Heart left ventricle (tissue), 16 donors: ENCODE results near the gene SAMD5. TPM values are rescaled to one million over a fixed set of nuclear protein-coding genes. Genes with fewer than 3 reads are reported as not detected.

Experiments
- ATAC-seq, 4 donors: fragments of 200-7000 bp; cut with Tn5 transposase; one replicate each; pipeline ENCODE4 v1.9.1; 2020 to 2022; ENCODE audit warnings: moderate library complexity in 4 of 4, mild to moderate bottlenecking in 3 of 4, moderate number of reproducible peaks in 1 of 4
- DNase-seq, 5 donors: peaks; one replicate each; pipeline ENCODE4 v3.0.0-alpha.2; 2020
- H3K27ac ChIP-seq, 12 donors: fragments of 200-600 bp; sonication (generic) in 4 of 12; one replicate each; pipeline versions ENCODE4 v1.5.0 to v1.8.0; 2016 to 2022; ENCODE audit warnings: mild to moderate bottlenecking in 2 of 12
- H3K27me3 ChIP-seq, 9 donors: fragments of 200-600 bp; sonication (generic) in 2 of 9; one replicate each; pipeline versions ENCODE4 v1.5.1 to v1.8.0; 2016 to 2022; ENCODE audit warnings: mild to moderate bottlenecking in 3 of 9
- H3K36me3 ChIP-seq, 9 donors: fragments of 200-600 bp; sonication (generic) in 2 of 9; one replicate each; pipeline versions ENCODE4 v1.5.0 to v1.8.0; 2018 to 2022; ENCODE audit warnings: mild to moderate bottlenecking in 2 of 9
- H3K4me1 ChIP-seq, 12 donors: fragments of 200-600 bp; sonication (generic) in 4 of 12; one replicate each; pipeline versions ENCODE4 v1.5.0 to v1.8.0; 2016 to 2022; ENCODE audit warnings: mild to moderate bottlenecking in 3 of 12
- H3K4me3 ChIP-seq, 12 donors: fragments of 200-600 bp; sonication (generic) in 4 of 12; one replicate each; pipeline versions ENCODE4 v1.5.0 to v1.8.0; 2017 to 2022; ENCODE audit warnings: mild to moderate bottlenecking in 9 of 12, moderate library complexity in 4 of 12
- H3K9me3 ChIP-seq, 12 donors: fragments of 200-600 bp; sonication (generic) in 4 of 12; one replicate each; pipeline versions ENCODE4 v1.5.0 to v1.8.0; 2016 to 2022; ENCODE audit warnings: mild to moderate bottlenecking in 1 of 12
- CTCF ChIP-seq, 12 donors: fragments of 200-600 bp; sonication (generic) in 4 of 12; IDR thresholded peaks; one replicate each; pipeline versions ENCODE4 v1.5.0 to v1.8.0; 2018 to 2022; ENCODE audit warnings: antibody characterized with exemption in 12 of 12, mild to moderate bottlenecking in 5 of 12
- POLR2A ChIP-seq, 2 donors: fragments of 450-650 bp; IDR thresholded peaks; one replicate each; pipeline ENCODE4 v1.6.1; 2017; ENCODE audit warnings: antibody characterized with exemption in 2 of 2, mild to moderate bottlenecking in 2 of 2, moderate library complexity in 2 of 2
- WGBS, 4 donors: extraction: QIAGEN DNeasy Blood & Tissue Kit in 2 of 4; methylation state at CpG; one replicate each; pipeline versions ENCODE4 v1.1.5 to v1.1.7; 2013 to 2018; 5-methylcytosine and 5-hydroxymethylcytosine counted together
- intact Hi-C, 10 donors: fragments of 100-400 bp; cut with DNase I; formaldehyde crosslinking; loops; one replicate each; pipeline versions ENCODE4 v1.11.1 to v1.14.2; 2022
- polyA plus RNA-seq, 2 donors: library from polyadenylated mRNA; stranded (reverse); fragments of 200-250 nt; gene quantifications; one replicate each; pipeline ENCODE4 v1.2.3, GENCODE V29; 2013
- total RNA-seq, 9 donors: library from RNA; depleted of rRNA in 2 of 9; stranded (reverse); fragments of >200 nt in 2 of 9; fragmentation: NEBNext Ultra II Directional in 3 of 9; extraction: Animal tissue kit (Norgen Biotek cat#: 25700) in 3 of 9; gene quantifications; one replicate each; pipeline versions ENCODE4 v1.1.0 to v1.2.4, GENCODE V29; 2016 to 2023
- donor health status: ischemic (EF 13 %, LVEDD 7.1; RV severe dilation, severe dysfunction).
- donor health status: healthy with polysubstance abuse.
- donor health status: DM: no; HTN: yes; CAD: no.
- donor health status: DM: no; HTN: no; CAD: no.
- donor health status: ischemic (EF 25% LVEDD 6.9; RV normal size, moderate dysfunction).
- donor health status: ischemic (EF 25% LVEDD 5.7; RV mildly dilated, moderate dysfunction).
- donor health status: healthy.
- donor health status: DM: yes; HTN: yes; CAD: no.
- donor health status: ischemic (EF 35%, LVEDD 5.7; RV mildly dilated, moderate dysfunction).
- donor health status: nonischemic (EF 11% LVEDD 7.7; RV severe dilation, severe dysfunction).
- donor health status: DM: yes; HTN: yes; CAD: no.
- donor health status: PGD.
- donor health status: ischemic (EF 29% LVEDD 5.4; RV normal size, mild dysfunction).
- donor health status: nonischemic (EF 23%, LVEDD 6.1; RV moderate dilation, normal function).

The SAMD5 gene
- total and polyA plus RNA-seq, 11 donors: 0.15 to 1.5 (median 0.64) TPM

GRCh38 chr6:147579667-147580066, 71.2 kb downstream of the SAMD5 start:
- no peak for TF ChIP-seq POLR2A (IDR thresholded peaks at IDR 0.05)
- TF ChIP-seq CTCF (IDR thresholded peaks at IDR 0.05): no peak
- intact Hi-C loops: no loop called here
- Histone ChIP-seq H3K4me3 (no peak overlapping the region), H3K9me3 (peaks cover 0 to 13% (median 0%) of the 10 kb centered on the region in 12 donors), H3K27ac (peak overlapping the region in 1 of 12 donors; percentile 29), H3K36me3 (no peaks in the 10 kb centered on the region), H3K27me3 (no peaks in the 10 kb centered on the region), H3K4me1 (peaks cover 0 to 7% (median 0%) of the 10 kb centered on the region in 12 donors)
- ATAC-seq (no peak), DNase-seq (no peak)
- WGBS, 4 donors: 51 to 71% (median 66%) methylated on average over 3 of the region's 3 CpGs

GRCh38 chr6:147582991-147583390, 74.5 kb downstream of the SAMD5 start:
- 70 to 81% (median 74%) methylated on average over 1 of the region's 1 CpG for WGBS, 4 donors
- Histone ChIP-seq H3K27ac (no peak overlapping the region), H3K4me3 (no peak overlapping the region)

GRCh38 chr6:147585256-147585655, 76.8 kb downstream of the SAMD5 start:
- Histone ChIP-seq H3K27me3 (no peaks in the 10 kb centered on the region), H3K4me1 (peaks cover 0 to 17% (median 6%) of the 10 kb centered on the region in 12 donors), H3K27ac (no peak overlapping the region), H3K9me3 (no peaks in the 10 kb centered on the region), H3K4me3 (no peak overlapping the region), H3K36me3 (no peaks in the 10 kb centered on the region)
- ATAC-seq (peak in 3 of 4 donors; percentile 23 to 64 (median 62)), DNase-seq (no peak)
- 58 to 75% (median 72%) methylated on average over 3 of the region's 3 CpGs for WGBS, 4 donors
- intact Hi-C loops: no loop called here
- TF ChIP-seq CTCF (IDR thresholded peaks at IDR 0.05): peak in 3 of 12 donors; percentile 6 to 34 (median 18)
- no peak for TF ChIP-seq POLR2A (IDR thresholded peaks at IDR 0.05)

More at GRCh38 chr6:147582991-147583390, 74.5 kb downstream of the SAMD5 start:
- Histone ChIP-seq H3K36me3 (no peaks in the 10 kb centered on the region), H3K27me3 (no peaks in the 10 kb centered on the region), H3K4me1 (peaks cover 0 to 19% (median 6%) of the 10 kb centered on the region in 12 donors), H3K9me3 (peaks cover 0 to 11% (median 0%) of the 10 kb centered on the region in 12 donors)
- DNase-seq: no peak
- TF ChIP-seq POLR2A (IDR thresholded peaks at IDR 0.05) (no peak), CTCF (IDR thresholded peaks at IDR 0.05) (no peak)
- no peak for ATAC-seq
- intact Hi-C loops: no loop called here

GRCh38 chr6:147586044-147586443, 77.6 kb downstream of the SAMD5 start:
- Histone ChIP-seq H3K27ac (peak overlapping the region in 1 of 12 donors; percentile 2), H3K9me3 (no peaks in the 10 kb centered on the region), H3K4me3 (no peak overlapping the region), H3K4me1 (peaks cover 0 to 17% (median 6%) of the 10 kb centered on the region in 12 donors), H3K36me3 (no peaks in the 10 kb centered on the region), H3K27me3 (no peaks in the 10 kb centered on the region)
- 31 to 40% (median 35%) methylated on average over 4 of the region's 4 CpGs for WGBS, 4 donors
- intact Hi-C loops: no loop called here
- ATAC-seq (peak; percentile 68 to 85 (median 82)), DNase-seq (peak in 3 of 5 donors; percentile 29 to 43 (median 35))
- TF ChIP-seq POLR2A (IDR thresholded peaks at IDR 0.05): no peak
- TF ChIP-seq CTCF (IDR thresholded peaks at IDR 0.05): no peak
